Mesenteric fat pad (tissue), 1 donor: ENCODE data around the gene SCT. TPM values are rescaled to one million over a fixed set of nuclear protein-coding genes. Genes with fewer than 3 reads are reported as not detected.
A peak's percentile ranks its signal among the peaks of the same experiment; 100 is the strongest.

Experiments
- DNase-seq: peaks from one replicate; pipeline ENCODE4 v3.0.0-alpha.2; 2020; ENCODE audit warnings: low spot score
- total RNA-seq: library from RNA; stranded (reverse); fragmentation: NEBNext Ultra II Directional; extraction: Animal tissue kit (Norgen Biotek cat#: 25700); gene quantifications from one replicate; pipeline ENCODE4 v1.2.1, GENCODE V29; 2021
- donor health status: DM: yes; HTN: yes; CAD: no.

Gene SCT
- total RNA-seq, 1 donor from 2014 or later: not detected

- DNase-seq: no peak
Observed at GRCh38 chr11:623349-623869, 3.6 kb downstream of the SCT start.

GRCh38 chr11:621838-622237 lies 5.1 kb downstream of the SCT start:
- DNase-seq: no peak

- DNase-seq: no peak
Observed at GRCh38 chr11:620935-621814, 5.8 kb downstream of the SCT start.

- DNase-seq: no peak
Observed at GRCh38 chr11:620201-620600, 6.8 kb downstream of the SCT start.

- DNase-seq: no peak
Observed at GRCh38 chr11:619628-620050, 7.3 kb downstream of the SCT start.

- DNase-seq: no peak
Observed at GRCh38 chr11:618856-619627, 7.9 kb downstream of the SCT start.

- DNase-seq: no peak
Observed at GRCh38 chr11:617912-618682, 8.9 kb downstream of the SCT start.

- no peak for DNase-seq
Observed at GRCh38 chr11:617199-617911, 9.6 kb downstream of the SCT start.

GRCh38 chr11:616320-617198 lies 10.4 kb downstream of the SCT start:
- no peak for DNase-seq

- peak; percentile 99 for DNase-seq
Observed at GRCh38 chr11:615504-616319, 11.3 kb downstream of the SCT start, which contains the start of gene IRF7. Gene IRF7, minus strand, starts transcription at chr11:615950. Its CDS starts 586 bp downstream, at chr11:615364.

GRCh38 chr11:614623-615503 lies 12.1 kb downstream of the SCT start:
- no peak for DNase-seq

- no peak for DNase-seq
Observed at GRCh38 chr11:614021-614622, 12.9 kb downstream of the SCT start.

- no peak for DNase-seq
Observed at GRCh38 chr11:613369-613968, 13.5 kb downstream of the SCT start.

- DNase-seq: no peak
Observed at GRCh38 chr11:612961-613300, 14.1 kb downstream of the SCT start.

- no peak for DNase-seq
Observed at GRCh38 chr11:612201-612960, 14.6 kb downstream of the SCT start.
